Activated T-cell treated with anti-CD3 and anti-CD28 coated beads, Interleukin-2, amount 50 U/mL, for 72 hours (primary cell): ENCODE measurements around the gene FAHD1. TPM values are rescaled to one million over a fixed set of nuclear protein-coding genes. Genes with fewer than 3 reads are reported as not detected.

Source experiments
- ATAC-seq, 2 donors: fragments of 150-1000 bp; cut with Tn5 transposase; replicated peaks in 1 of 2; 2 replicates each; pipeline ENCODE4 v1.10.0; 2021; ENCODE audit warnings: moderate library complexity in 2 of 2, mild to moderate bottlenecking in 1 of 2
- DNase-seq, 2 donors: peaks; one replicate each; pipeline ENCODE4 v3.0.0; 2021 to 2022; ENCODE audit warnings: mixed read lengths in 1 of 2
- H3K27ac Mint-ChIP-seq: one replicate; pipeline ENCODE4 v1.8.0; 2022; ENCODE audit warnings: mild to moderate bottlenecking, moderate library complexity, mixed read lengths
- H3K27me3 Mint-ChIP-seq: one replicate; pipeline ENCODE4 v1.8.0; 2022; ENCODE audit warnings: low read depth, mixed read lengths
- H3K36me3 Mint-ChIP-seq, 2 donors: one replicate each; pipeline ENCODE4 v1.8.0; 2022; ENCODE audit warnings: mixed read lengths in 2 of 2, mild to moderate bottlenecking in 1 of 2; ENCODE audit not compliant: insufficient read depth in 2 of 2
- H3K4me1 Mint-ChIP-seq: one replicate; pipeline ENCODE4 v1.8.0; 2022; ENCODE audit warnings: low read depth, mixed read lengths
- H3K4me3 Mint-ChIP-seq, 2 donors: one replicate each; pipeline ENCODE4 v1.8.0; 2022; ENCODE audit warnings: mild to moderate bottlenecking in 2 of 2, mixed read lengths in 2 of 2, moderate library complexity in 2 of 2
- H3K9me3 Mint-ChIP-seq, 2 donors: one replicate each; pipeline ENCODE4 v1.8.0; 2022; ENCODE audit warnings: mixed read lengths in 2 of 2
- total RNA-seq, 2 donors: library from RNA; stranded (reverse); gene quantifications; one replicate each; pipeline ENCODE4 v1.2.3, GENCODE V29; 2022

The FAHD1 gene
- total RNA-seq, 2 donors from 2014 or later = 11.1 to 13.5 TPM

GRCh38 chr16:1823821-1824220 lies 3.2 kb upstream of the FAHD1 start:
- peak; percentile 10 to 19 for DNase-seq
- Mint-ChIP-seq H3K27ac (no peak overlapping the region), H3K9me3 (no peaks in the 10 kb centered on the region), H3K4me3 (no peak overlapping the region), H3K4me1 (peaks cover 25% of the 10 kb centered on the region), H3K36me3 (peaks cover 0 to 2% of the 10 kb centered on the region in 2 donors), H3K27me3 (no peaks in the 10 kb centered on the region)
- ATAC-seq = no peak

- Mint-ChIP-seq H3K4me1 (peaks cover 39% of the 10 kb centered on the region), H3K36me3 (peaks cover 0 to 2% of the 10 kb centered on the region in 2 donors), H3K27ac (peak overlapping the region; percentile 54), H3K27me3 (no peaks in the 10 kb centered on the region), H3K9me3 (no peaks in the 10 kb centered on the region), H3K4me3 (peak overlapping the region; percentile 80 to 85)
- ATAC-seq (no peak), DNase-seq (no peak)
Observed at GRCh38 chr16:1825381-1825863, 1.6 kb upstream of the FAHD1 start.

- H3K27ac Mint-ChIP-seq = peak overlapping the region; percentile 54
- DNase-seq = peak; percentile 74 to 81
- H3K9me3 Mint-ChIP-seq = no peaks in the 10 kb centered on the region
- no peaks in the 10 kb centered on the region for H3K27me3 Mint-ChIP-seq
- peaks cover 0 to 2% of the 10 kb centered on the region in 2 donors for H3K36me3 Mint-ChIP-seq
- ATAC-seq = peak; percentile 73 to 81
- H3K4me3 Mint-ChIP-seq = peak overlapping the region; percentile 80 to 85
- H3K4me1 Mint-ChIP-seq = peaks cover 41% of the 10 kb centered on the region
Observed at GRCh38 chr16:1825864-1826690, 929 bp upstream of the FAHD1 start.

- Mint-ChIP-seq H3K27ac (peak overlapping the region; percentile 23), H3K27me3 (no peaks in the 10 kb centered on the region), H3K4me1 (peaks cover 41% of the 10 kb centered on the region), H3K36me3 (peaks cover 0 to 2% of the 10 kb centered on the region in 2 donors), H3K9me3 (no peaks in the 10 kb centered on the region), H3K4me3 (peak overlapping the region; percentile 29 to 61)
- ATAC-seq (no peak), DNase-seq (no peak)
Observed at GRCh38 chr16:1828645-1829410, 1.8 kb downstream of the FAHD1 start.

GRCh38 chr16:1830213-1830612 lies 3.2 kb downstream of the FAHD1 start:
- Mint-ChIP-seq H3K4me1 (peaks cover 34% of the 10 kb centered on the region), H3K9me3 (no peaks in the 10 kb centered on the region), H3K27ac (no peak overlapping the region), H3K36me3 (peaks cover 0 to 2% of the 10 kb centered on the region in 2 donors), H3K27me3 (no peaks in the 10 kb centered on the region), H3K4me3 (no peak overlapping the region)
- DNase-seq = no peak
- no peak for ATAC-seq

- H3K27ac Mint-ChIP-seq = no peak overlapping the region
- H3K4me1 Mint-ChIP-seq = peaks cover 34% of the 10 kb centered on the region
- H3K27me3 Mint-ChIP-seq = no peaks in the 10 kb centered on the region
- H3K9me3 Mint-ChIP-seq = no peaks in the 10 kb centered on the region
- no peak for DNase-seq
- peaks cover 0 to 2% of the 10 kb centered on the region in 2 donors for H3K36me3 Mint-ChIP-seq
- no peak overlapping the region for H3K4me3 Mint-ChIP-seq
- no peak for ATAC-seq
Observed at GRCh38 chr16:1831186-1832075, 4.4 kb downstream of the FAHD1 start.

GRCh38 chr16:1832838-1833454 lies 5.9 kb downstream of the FAHD1 start:
- Mint-ChIP-seq H3K4me1 (peaks cover 25% of the 10 kb centered on the region), H3K9me3 (no peaks in the 10 kb centered on the region), H3K27me3 (no peaks in the 10 kb centered on the region), H3K27ac (no peak overlapping the region), H3K36me3 (no peaks in the 10 kb centered on the region), H3K4me3 (no peak overlapping the region)
- ATAC-seq (no peak), DNase-seq (no peak)

- no peak overlapping the region for H3K4me3 Mint-ChIP-seq
- no peak overlapping the region for H3K27ac Mint-ChIP-seq
- DNase-seq = no peak
- H3K4me1 Mint-ChIP-seq = peaks cover 14% of the 10 kb centered on the region
- no peaks in the 10 kb centered on the region for H3K9me3 Mint-ChIP-seq
- ATAC-seq = no peak
- no peaks in the 10 kb centered on the region for H3K27me3 Mint-ChIP-seq
- no peaks in the 10 kb centered on the region for H3K36me3 Mint-ChIP-seq
Observed at GRCh38 chr16:1834096-1834495, 7.1 kb downstream of the FAHD1 start.

- Mint-ChIP-seq H3K4me1 (no peaks in the 10 kb centered on the region), H3K36me3 (no peaks in the 10 kb centered on the region), H3K4me3 (no peak overlapping the region), H3K27me3 (no peaks in the 10 kb centered on the region), H3K27ac (no peak overlapping the region), H3K9me3 (no peaks in the 10 kb centered on the region)
- ATAC-seq = no peak
- no peak for DNase-seq
Observed at GRCh38 chr16:1839554-1839953, 12.5 kb downstream of the FAHD1 start.

GRCh38 chr16:1845985-1846384 lies 19.0 kb downstream of the FAHD1 start:
- Mint-ChIP-seq H3K27me3 (no peaks in the 10 kb centered on the region), H3K27ac (no peak overlapping the region), H3K4me1 (no peaks in the 10 kb centered on the region), H3K36me3 (no peaks in the 10 kb centered on the region), H3K9me3 (no peaks in the 10 kb centered on the region), H3K4me3 (no peak overlapping the region)
- DNase-seq (no peak), ATAC-seq (no peak)

GRCh38 chr16:1846416-1846815 lies 19.4 kb downstream of the FAHD1 start:
- Mint-ChIP-seq H3K9me3 (no peaks in the 10 kb centered on the region), H3K36me3 (no peaks in the 10 kb centered on the region), H3K27ac (no peak overlapping the region), H3K27me3 (no peaks in the 10 kb centered on the region), H3K4me1 (no peaks in the 10 kb centered on the region), H3K4me3 (no peak overlapping the region)
- ATAC-seq (no peak), DNase-seq (no peak)

- DNase-seq = no peak
- ATAC-seq = no peak
- no peak overlapping the region for H3K4me3 Mint-ChIP-seq
- no peaks in the 10 kb centered on the region for H3K9me3 Mint-ChIP-seq
- no peaks in the 10 kb centered on the region for H3K36me3 Mint-ChIP-seq
- H3K4me1 Mint-ChIP-seq = peaks cover 19% of the 10 kb centered on the region
- no peaks in the 10 kb centered on the region for H3K27me3 Mint-ChIP-seq
- no peak overlapping the region for H3K27ac Mint-ChIP-seq
Observed at GRCh38 chr16:1850981-1851380, 24.0 kb downstream of the FAHD1 start.
